CD4-positive, alpha-beta T cell treated with Interleukin-1 beta for 1 hour (primary cell): ENCODE measurements around the gene KLK15.

Source experiments
- DNase-seq, 2 donors: peaks; one replicate each; pipeline ENCODE4 v3.0.0-alpha.2; 2020 to 2022

KLK15 gene

DNA sequence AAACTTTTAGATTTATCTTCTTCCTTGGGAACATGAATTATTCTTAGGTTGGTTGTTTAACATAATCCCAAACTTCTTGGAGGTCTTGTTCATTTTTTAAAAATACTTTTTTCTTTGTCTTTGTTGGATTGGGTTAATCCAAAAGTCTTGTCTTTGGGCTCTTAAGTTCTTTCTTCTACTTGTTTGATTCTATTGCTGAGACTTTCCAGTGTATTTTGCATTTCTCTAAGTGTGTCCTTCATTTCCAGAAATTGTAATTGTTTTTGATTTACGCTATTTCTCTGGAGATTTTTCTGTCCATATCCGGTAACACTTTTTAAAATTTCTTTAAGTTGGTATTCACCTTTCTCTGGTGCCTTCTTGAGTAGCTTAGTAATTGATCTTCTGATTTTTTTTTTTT is 9.8 kb upstream of the KLK15 start:
- DNase-seq, result no peak

- DNase-seq, result no peak
These were observed 8.8 kb upstream of the KLK15 start for GRCh38 chr19:50842130-50842529.

GRCh38 chr19:50839712-50840655 is 6.6 kb upstream of the KLK15 start:
- DNase-seq, result no peak

DNA sequence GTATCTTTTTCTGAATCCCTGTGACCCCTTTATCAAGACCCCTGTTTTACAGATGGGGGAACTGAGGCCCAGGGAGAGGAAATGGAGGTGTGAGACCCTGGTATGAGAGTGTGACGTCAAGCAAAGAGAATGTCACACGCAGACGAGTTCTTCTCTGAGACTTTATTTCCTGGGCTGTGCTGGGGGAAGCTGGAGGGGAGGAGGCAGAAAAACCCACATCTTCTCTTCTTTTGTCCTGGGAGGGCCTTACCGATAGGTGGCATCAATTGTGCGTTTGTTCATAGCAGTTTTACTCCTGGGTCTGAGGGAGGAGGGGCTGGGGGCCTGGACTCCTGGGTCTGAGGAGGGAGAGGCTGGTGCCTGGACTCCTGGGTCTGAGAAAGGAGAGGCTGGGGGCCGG is 4.9 kb upstream of the KLK15 start:
- no peak for DNase-seq

DNA sequence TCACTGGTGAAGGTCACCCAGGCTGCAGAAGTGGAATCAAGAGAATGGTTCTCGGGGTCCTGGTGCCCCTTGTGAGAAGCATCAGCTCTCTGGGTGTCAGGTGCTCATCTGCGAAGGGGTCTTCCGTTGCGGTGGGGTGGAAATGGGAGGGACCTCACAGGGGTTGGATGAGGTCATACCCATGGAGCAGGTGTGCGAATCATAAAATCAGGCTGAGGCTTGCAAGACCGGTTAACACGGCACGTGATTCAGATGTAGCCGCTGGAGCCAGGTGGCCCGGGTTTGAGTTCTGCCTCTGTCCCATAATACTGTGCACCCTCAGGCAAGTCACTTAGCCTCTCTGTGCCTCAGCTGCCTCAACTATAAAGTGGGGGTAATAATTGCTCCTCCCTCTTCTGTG is 3.9 kb upstream of the KLK15 start:
- no peak for DNase-seq

GRCh38 chr19:50836543-50837195 is 3.3 kb upstream of the KLK15 start:
- DNase-seq, result no peak

DNA sequence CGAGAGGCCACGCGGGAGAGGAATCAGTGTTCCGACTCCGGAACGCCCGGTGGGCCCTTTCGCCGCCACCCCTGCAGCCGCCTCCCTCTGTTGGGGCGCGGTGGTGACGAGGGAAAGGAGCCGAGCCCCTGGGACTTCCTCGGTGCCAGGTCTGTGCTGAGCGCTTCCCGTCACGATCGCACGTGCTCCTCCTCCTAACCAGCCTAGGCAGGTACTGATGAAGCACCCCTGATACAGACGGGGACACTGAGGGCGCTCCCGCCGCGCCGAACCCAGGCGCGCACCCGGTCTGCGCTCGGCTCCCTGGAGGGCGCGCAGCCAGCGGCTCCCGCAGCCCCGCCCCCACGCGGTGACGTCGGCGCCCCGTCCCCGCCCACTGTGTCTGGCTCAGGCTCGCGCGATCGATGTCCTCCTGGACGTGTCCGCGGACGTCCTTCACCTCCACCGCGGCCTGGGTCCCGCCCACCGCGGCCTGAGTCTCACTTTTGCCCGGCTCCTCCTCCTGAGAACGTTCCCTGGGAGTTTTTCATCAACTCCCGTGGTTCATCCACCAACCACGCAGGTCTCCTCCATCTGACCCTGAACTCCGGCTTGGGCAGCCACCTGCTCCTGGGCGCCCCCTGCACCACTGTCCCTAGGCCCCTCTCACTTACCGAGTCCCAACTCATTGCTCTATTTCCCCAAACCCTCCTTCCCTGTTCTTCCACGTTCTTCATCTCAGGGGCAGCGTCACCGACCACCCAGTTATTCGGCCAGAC is 2.6 kb upstream of the KLK15 start:
- DNase-seq, result peak; percentile 64 to 68

DNA sequence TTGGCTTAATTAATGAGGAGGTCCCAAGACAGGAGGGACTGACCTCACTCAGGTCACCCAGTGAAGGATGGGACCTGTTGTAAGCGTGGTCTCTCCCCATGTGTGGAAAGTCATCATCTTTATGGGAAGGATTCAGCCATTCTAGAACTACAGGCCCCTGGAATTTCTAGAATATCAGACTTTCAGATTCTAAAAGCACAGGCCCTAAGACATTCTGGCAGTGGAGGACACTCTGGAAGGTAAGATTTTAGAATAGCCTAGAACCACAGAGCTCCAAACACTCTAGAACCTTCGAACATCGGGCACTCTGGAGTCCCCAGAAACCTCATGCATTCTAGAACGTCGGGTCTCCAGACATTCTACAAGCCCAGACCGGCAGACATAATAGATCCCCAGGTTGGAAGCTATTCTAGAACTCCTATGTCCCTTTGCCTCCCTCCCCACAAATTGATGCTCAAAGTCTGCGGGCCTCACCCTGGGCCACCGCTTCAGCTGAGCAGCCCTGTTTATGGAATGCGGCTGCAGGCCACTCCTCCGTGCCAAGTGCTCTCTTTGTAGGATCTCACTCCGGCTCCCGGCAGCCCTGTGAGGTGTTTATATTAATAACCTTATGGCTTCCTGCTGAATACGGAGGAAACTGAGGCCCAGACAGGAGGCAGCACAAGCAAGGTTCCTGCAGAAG is 1.9 kb upstream of the KLK15 start:
- no peak for DNase-seq

GRCh38 chr19:50833802-50834167 is 411 bp upstream of the KLK15 start:
- DNase-seq, result no peak

DNA sequence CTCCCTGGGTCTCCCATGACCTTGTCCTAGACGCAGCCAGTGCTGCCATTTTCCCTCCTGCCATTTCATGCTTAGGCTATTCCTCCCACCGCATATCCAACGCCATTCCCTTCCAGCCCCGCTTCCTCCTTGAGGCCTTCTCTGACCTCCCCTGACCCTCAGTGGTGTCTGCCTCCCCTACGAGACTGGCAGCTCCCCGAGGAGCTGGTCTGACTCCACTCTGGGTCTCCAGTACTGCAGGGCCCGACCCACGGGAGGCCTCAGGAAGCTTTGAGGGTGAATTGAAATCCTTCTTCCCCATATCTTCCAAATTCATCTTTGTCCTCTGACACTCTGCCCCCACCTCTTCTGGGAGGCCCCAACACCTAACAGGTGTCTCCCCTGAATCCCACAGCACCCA is 708 bp downstream of the KLK15 start:
- DNase-seq, result no peak

DNA sequence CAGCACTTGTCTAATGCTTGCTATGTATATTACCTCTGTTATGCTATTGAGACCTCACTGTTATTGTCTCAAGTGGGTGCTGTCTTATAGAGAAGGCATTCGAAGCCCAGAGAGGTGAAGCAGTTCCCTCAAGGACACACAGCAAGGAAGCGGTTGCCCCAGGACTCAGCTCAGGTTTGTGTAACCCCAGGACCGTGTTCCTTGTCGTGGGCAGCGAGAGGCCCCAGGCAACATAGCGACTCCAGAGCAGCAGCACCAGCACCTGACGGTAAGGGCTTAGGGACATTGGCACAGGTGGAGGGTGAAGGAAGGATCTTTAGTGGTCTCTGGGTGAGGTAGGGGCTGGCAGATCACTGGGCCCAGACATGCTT is 2.4 kb downstream of the KLK15 start:
- no peak for DNase-seq

GRCh38 chr19:50830266-50831025 is 2.9 kb downstream of the KLK15 start:
- no peak for DNase-seq

GRCh38 chr19:50829801-50830200 is 3.6 kb downstream of the KLK15 start:
- DNase-seq, result no peak

DNA sequence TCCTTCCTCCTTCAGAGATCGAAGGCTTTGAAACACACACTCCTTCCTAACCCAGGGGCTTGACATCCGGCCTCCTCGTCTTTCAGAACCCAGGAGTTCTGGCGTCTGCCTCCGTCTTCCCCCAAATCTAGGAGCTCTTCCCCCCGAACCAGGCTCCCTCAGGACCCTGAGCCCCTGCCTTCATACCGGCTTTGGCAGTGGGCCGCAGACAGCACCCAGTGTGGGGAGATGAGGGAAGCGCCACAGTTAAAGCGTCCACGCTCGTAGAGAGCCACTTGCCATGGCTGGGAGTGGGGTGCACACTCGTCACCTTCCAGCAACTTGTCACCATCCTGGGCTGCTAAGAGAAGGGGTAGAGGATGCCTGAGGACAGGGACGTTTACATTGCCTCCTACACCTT is 5.9 kb downstream of the KLK15 start:
- no peak for DNase-seq

GRCh38 chr19:50826492-50827240 is 6.7 kb downstream of the KLK15 start:
- no peak for DNase-seq

DNA sequence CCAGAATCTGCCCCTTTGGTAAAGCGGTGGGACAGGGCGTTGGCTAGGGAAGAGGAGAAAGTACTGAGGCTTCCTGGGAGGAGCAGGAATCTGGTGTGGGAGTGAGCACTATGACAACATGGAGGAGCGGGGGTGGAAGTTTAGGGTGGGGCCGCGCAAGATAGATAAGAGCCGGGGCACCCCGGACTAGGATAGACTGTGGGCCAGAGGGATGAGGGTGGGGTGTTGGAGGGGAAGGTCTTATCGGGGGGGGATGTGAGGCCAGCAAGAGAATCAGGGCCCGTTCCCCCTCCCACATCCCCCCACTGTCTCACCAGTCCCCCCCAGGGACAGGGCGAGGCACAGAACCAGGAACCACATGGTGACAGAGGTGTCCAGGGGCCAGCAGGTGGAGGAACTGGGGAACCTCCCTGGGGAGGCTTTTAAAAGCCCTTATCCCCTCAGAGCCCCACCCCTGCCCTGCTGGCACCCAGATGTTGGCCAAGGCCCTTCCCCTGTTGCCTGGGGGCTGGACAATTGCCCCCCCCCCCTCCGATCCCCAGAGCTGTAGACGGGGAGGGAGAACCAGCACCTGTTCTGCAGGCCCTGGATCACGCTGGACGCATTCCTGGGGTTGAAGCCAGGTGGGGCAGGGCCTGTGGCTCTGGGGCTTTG is 9.9 kb downstream of the KLK15 start, which contains the start of gene KLK1:
KLK1 (minus strand) TSS at position 399 of the 654 bp plus-strand sequence; CDS start at position 360, 39 bp downstream.
- no peak for DNase-seq

GRCh38 chr19:50822661-50823208 is 10.6 kb downstream of the KLK15 start:
- no peak for DNase-seq

DNA sequence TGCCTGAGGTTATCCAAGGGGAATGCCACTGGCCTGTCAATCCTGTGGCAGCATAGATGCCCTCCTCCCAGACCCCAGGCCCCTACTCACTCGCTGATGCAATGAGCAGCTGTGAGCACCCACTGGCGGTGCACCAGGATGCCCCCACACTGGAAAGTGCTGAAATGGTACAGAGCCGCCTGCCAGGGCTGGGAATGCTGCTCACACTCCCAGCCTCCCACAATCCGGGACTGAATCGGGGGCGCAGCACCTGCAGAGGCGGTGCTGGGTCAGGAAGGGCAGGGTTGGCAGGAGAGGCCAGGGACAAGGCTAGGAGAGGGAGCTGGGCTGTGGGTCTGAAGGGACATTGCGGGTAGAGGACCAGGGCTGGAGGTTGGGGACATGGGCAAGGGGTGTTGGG is 11.8 kb downstream of the KLK15 start:
- no peak for DNase-seq

- no peak for DNase-seq
These were observed 12.1 kb downstream of the KLK15 start for GRCh38 chr19:50821248-50821612.

DNA sequence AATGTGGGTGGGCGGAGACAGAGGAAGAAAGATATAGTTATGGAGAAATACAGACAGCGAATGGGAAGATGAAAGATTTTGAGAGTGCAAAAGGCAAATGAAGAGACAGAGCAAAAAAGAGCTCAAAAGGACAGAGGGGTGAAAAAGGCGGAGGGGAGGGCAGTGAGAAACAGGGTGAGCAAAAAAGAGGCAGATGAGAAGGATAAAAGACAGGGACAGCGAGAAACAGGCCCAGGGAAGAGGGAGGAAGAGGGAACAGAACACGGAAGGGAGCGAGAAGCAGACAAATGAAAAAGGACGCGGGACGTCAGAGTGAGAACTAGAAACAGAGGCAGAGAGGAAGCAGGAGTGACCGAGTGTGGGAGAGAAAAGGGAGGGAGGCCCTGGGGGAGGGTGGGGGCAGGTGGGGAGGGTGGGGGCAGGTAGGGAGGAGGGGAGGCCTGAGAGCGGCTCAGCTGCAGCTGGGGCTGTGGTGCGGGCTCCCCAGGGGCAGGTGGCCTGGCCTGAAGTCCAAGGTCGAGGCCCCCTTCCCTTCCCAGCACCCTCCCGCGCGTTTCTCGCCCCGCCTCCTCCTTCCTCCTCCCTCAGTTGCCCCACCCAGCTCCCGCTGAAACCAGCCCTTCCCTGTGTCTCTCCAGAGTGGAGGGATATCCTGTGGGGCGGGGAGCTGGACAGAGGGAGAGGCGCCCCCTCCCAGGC is 12.7 kb downstream of the KLK15 start:
- no peak for DNase-seq
